HEK293 (cell line): ENCODE results near the gene SLC25A19.

Experiments used
- ATF2 ChIP-seq: fragments of 450-650 bp; formaldehyde crosslinking; IDR thresholded peaks from 2 replicates; pipeline ENCODE4 v1.5.1; 2016; ENCODE audit warnings: missing biosample characterization, missing genetic modification characterization, low read depth
- EGR2 ChIP-seq: fragments of 450-650 bp; formaldehyde crosslinking; IDR thresholded peaks from 2 replicates; pipeline ENCODE4 v1.5.1; 2016; ENCODE audit warnings: low read depth, missing biosample characterization, missing genetic modification characterization
- KLF9 ChIP-seq: fragments of 450-650 bp; formaldehyde crosslinking; IDR thresholded peaks from 2 replicates; pipeline ENCODE4 v1.5.1; 2016; ENCODE audit warnings: missing biosample characterization, missing genetic modification characterization, low read depth
- MZF1 ChIP-seq: fragments of 450-650 bp; formaldehyde crosslinking; IDR thresholded peaks from 2 replicates; pipeline ENCODE4 v1.5.1; 2017; ENCODE audit warnings: missing biosample characterization, missing genetic modification characterization, borderline replicate concordance
- PRDM10 ChIP-seq: fragments of 450-650 bp; formaldehyde crosslinking; IDR thresholded peaks from 2 replicates; pipeline ENCODE4 v1.5.1; 2016; ENCODE audit warnings: missing biosample characterization, missing genetic modification characterization
- REST ChIP-seq: fragments of 450-650 bp; formaldehyde crosslinking; IDR thresholded peaks from 2 replicates; pipeline ENCODE4 v1.5.1; 2016; ENCODE audit warnings: missing biosample characterization, missing genetic modification characterization
- TSHZ1 ChIP-seq: fragments of 450-650 bp; formaldehyde crosslinking; IDR thresholded peaks from 2 replicates; pipeline ENCODE4 v1.5.1; 2016; ENCODE audit warnings: missing biosample characterization, missing genetic modification characterization, borderline replicate concordance
- ZBTB21 ChIP-seq: fragments of 450-650 bp; formaldehyde crosslinking; IDR thresholded peaks from 2 replicates; pipeline ENCODE4 v1.5.1; 2017; ENCODE audit warnings: missing biosample characterization, missing genetic modification characterization
- ZFP69B ChIP-seq: fragments of 450-650 bp; formaldehyde crosslinking; IDR thresholded peaks from 2 replicates; pipeline ENCODE4 v1.5.1; 2016; ENCODE audit warnings: missing biosample characterization, missing genetic modification characterization
- ZNF132 ChIP-seq: fragments of 450-650 bp; formaldehyde crosslinking; IDR thresholded peaks from 2 replicates; pipeline ENCODE4 v1.5.1; 2017; ENCODE audit warnings: missing biosample characterization, missing genetic modification characterization, borderline replicate concordance
- ZNF169 ChIP-seq: fragments of 450-650 bp; formaldehyde crosslinking; IDR thresholded peaks from 2 replicates; pipeline ENCODE4 v1.5.1; 2016; ENCODE audit warnings: missing biosample characterization, missing genetic modification characterization
- ZNF174 ChIP-seq: fragments of 450-650 bp; formaldehyde crosslinking; IDR thresholded peaks from 2 replicates; pipeline ENCODE4 v1.5.0; 2017; ENCODE audit warnings: missing biosample characterization, mild to moderate bottlenecking, missing genetic modification characterization
- ZNF19 ChIP-seq: fragments of 450-650 bp; formaldehyde crosslinking; IDR thresholded peaks from 2 replicates; pipeline ENCODE4; 2016; ENCODE audit warnings: missing biosample characterization, missing genetic modification characterization, low read depth
- ZNF24 ChIP-seq: fragments of 450-650 bp; formaldehyde crosslinking; IDR thresholded peaks from 2 replicates; pipeline ENCODE4 v1.5.1; 2016; ENCODE audit warnings: missing biosample characterization, missing genetic modification characterization
- ZNF248 ChIP-seq: fragments of 450-650 bp; formaldehyde crosslinking; IDR thresholded peaks from 2 replicates; pipeline ENCODE4 v1.5.1; 2017; ENCODE audit warnings: missing biosample characterization, missing genetic modification characterization
- ZNF350 ChIP-seq: fragments of 450-650 bp; formaldehyde crosslinking; IDR thresholded peaks from 2 replicates; pipeline ENCODE4 v1.5.0; 2017; ENCODE audit warnings: missing biosample characterization, mild to moderate bottlenecking, missing genetic modification characterization
- ZNF544 ChIP-seq: fragments of 450-650 bp; formaldehyde crosslinking; IDR thresholded peaks from 2 replicates; pipeline ENCODE4 v1.5.0; 2017; ENCODE audit warnings: missing biosample characterization, missing genetic modification characterization
- ZNF560 ChIP-seq: fragments of 450-650 bp; formaldehyde crosslinking; IDR thresholded peaks from 2 replicates; pipeline ENCODE4 v1.5.1; 2017; ENCODE audit warnings: missing biosample characterization, missing genetic modification characterization, borderline replicate concordance
- ZNF585B ChIP-seq: fragments of 450-650 bp; formaldehyde crosslinking; IDR thresholded peaks from 2 replicates; pipeline ENCODE4 v1.5.1; 2016; ENCODE audit warnings: missing biosample characterization, missing genetic modification characterization
- ZNF677 ChIP-seq: fragments of 450-650 bp; IDR thresholded peaks from 2 replicates; pipeline ENCODE4 v1.5.0; 2018; ENCODE audit warnings: missing biosample characterization, mild to moderate bottlenecking, missing genetic modification characterization, moderate library complexity
- ZNF747 ChIP-seq: fragments of 450-650 bp; formaldehyde crosslinking; IDR thresholded peaks from 2 replicates; pipeline ENCODE4 v1.5.1; 2016; ENCODE audit warnings: missing biosample characterization, missing genetic modification characterization
- ZNF768 ChIP-seq: fragments of 450-650 bp; formaldehyde crosslinking; IDR thresholded peaks from 2 replicates; pipeline ENCODE4 v1.5.1; 2018; ENCODE audit warnings: missing biosample characterization, mild to moderate bottlenecking, missing genetic modification characterization
- TF ChIP-seq, protein P1 (sequence below): fragments of 450-650 bp; IDR thresholded peaks from 2 replicates; pipeline ENCODE4 v1.5.1; 2018; ENCODE audit warnings: missing biosample characterization, mild to moderate bottlenecking, missing genetic modification characterization

Gene SLC25A19

GRCh38 chr17:75261336-75262111 is 27.7 kb downstream of the SLC25A19 start, which contains the start of the genes GGA3 and MRPS7 (continued):
- TF ChIP-seq, protein P1, sequence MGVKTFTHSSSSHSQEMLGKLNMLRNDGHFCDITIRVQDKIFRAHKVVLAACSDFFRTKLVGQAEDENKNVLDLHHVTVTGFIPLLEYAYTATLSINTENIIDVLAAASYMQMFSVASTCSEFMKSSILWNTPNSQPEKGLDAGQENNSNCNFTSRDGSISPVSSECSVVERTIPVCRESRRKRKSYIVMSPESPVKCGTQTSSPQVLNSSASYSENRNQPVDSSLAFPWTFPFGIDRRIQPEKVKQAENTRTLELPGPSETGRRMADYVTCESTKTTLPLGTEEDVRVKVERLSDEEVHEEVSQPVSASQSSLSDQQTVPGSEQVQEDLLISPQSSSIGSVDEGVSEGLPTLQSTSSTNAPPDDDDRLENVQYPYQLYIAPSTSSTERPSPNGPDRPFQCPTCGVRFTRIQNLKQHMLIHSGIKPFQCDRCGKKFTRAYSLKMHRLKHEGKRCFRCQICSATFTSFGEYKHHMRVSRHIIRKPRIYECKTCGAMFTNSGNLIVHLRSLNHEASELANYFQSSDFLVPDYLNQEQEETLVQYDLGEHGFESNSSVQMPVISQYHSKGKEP (tag by site-specific recombination), result peak; percentile 74; the same call in 1 of the 2 replicates
- TF ChIP-seq ZNF350 (tag by site-specific recombination) (no peak), ZNF174 (tag by site-specific recombination) (no peak), ZNF544 (no peak), ZNF248 (tag by site-specific recombination) (no peak), KLF9 (tag by site-specific recombination) (peak; percentile 91), EGR2 (peak; percentile 81), ZNF169 (tag by site-specific recombination) (no peak), ZNF585B (tag by site-specific recombination) (no peak), REST (peak; percentile 27; the same call in 1 of the 2 replicates), ZNF132 (tag by site-specific recombination) (no peak), ZFP69B (peak; percentile 49; the same call in 1 of the 2 replicates), ZNF24 (tag by site-specific recombination) (peak; percentile 60; the same call in 1 of the 2 replicates), MZF1 (tag by site-specific recombination) (no peak), ZNF768 (no peak), ATF2 (tag by site-specific recombination) (no peak; the same call in 1 of the 2 replicates), ZBTB21 (tag by site-specific recombination) (peak; percentile 72), ZNF19 (no peak), ZNF560 (tag by site-specific recombination) (no peak), TSHZ1 (tag by site-specific recombination) (no peak), PRDM10 (tag by site-specific recombination) (peak; percentile 74), ZNF677 (no peak), ZNF747 (tag by site-specific recombination) (no peak)
